Measurements from ENCODE around the gene RASL10B.

The RASL10B gene

GRCh38 chr17:35735036-35735805 lies 3.8 kb downstream of the RASL10B start:
- no peak for ATAC-seq
- TF ChIP-seq POU6F1 (CRISPR knock-in tag; IDR thresholded peaks at IDR 0.05; ENCODE audit: borderline replicate concordance, low read depth) (no peak), PATZ1 (CRISPR knock-in tag; IDR thresholded peaks at IDR 0.05; ENCODE audit: borderline replicate concordance) (no peak), BACH2 (CRISPR knock-in tag; IDR thresholded peaks at IDR 0.05; ENCODE audit: borderline replicate concordance) (no peak), TSHZ2 (CRISPR knock-in tag; IDR thresholded peaks at IDR 0.05) (no peak), ZC3H10 (CRISPR knock-in tag; IDR thresholded peaks at IDR 0.05) (no peak), TOX (CRISPR knock-in tag; IDR thresholded peaks at IDR 0.05; ENCODE audit: borderline replicate concordance) (no peak), GLIS3 (CRISPR knock-in tag; IDR thresholded peaks at IDR 0.05) (no peak), ZFP30 (CRISPR knock-in tag; IDR thresholded peaks at IDR 0.05) (no peak), CSRNP3 (CRISPR knock-in tag; IDR thresholded peaks at IDR 0.05) (no peak)

GRCh38 chr17:35736236-35736635 lies 4.8 kb downstream of the RASL10B start:
- TF ChIP-seq ZC3H10 (CRISPR knock-in tag; IDR thresholded peaks at IDR 0.05) (no peak), SNAI2 (CRISPR knock-in tag; IDR thresholded peaks at IDR 0.05) (no peak), ZNF565 (CRISPR knock-in tag; conservative IDR thresholded peaks at IDR 0.05; ENCODE audit: low read depth) (no peak)
- no peak for ATAC-seq

GRCh38 chr17:35738519-35739133 lies 7.2 kb downstream of the RASL10B start:
- ATAC-seq, result no peak
- TF ChIP-seq ZNF565 (CRISPR knock-in tag; conservative IDR thresholded peaks at IDR 0.05; ENCODE audit: low read depth) (no peak), BACH2 (CRISPR knock-in tag; IDR thresholded peaks at IDR 0.05; ENCODE audit: borderline replicate concordance) (no peak)

- ATAC-seq, result no peak
- TF ChIP-seq RARB (CRISPR knock-in tag; IDR thresholded peaks at IDR 0.05) (no peak), CSRNP3 (CRISPR knock-in tag; IDR thresholded peaks at IDR 0.05) (no peak), BACH2 (CRISPR knock-in tag; IDR thresholded peaks at IDR 0.05; ENCODE audit: borderline replicate concordance) (no peak), TSHZ2 (CRISPR knock-in tag; IDR thresholded peaks at IDR 0.05) (no peak), ZFP30 (CRISPR knock-in tag; IDR thresholded peaks at IDR 0.05) (no peak), ZFP3 (CRISPR knock-in tag; IDR thresholded peaks at IDR 0.05) (no peak), ZNF8 (CRISPR knock-in tag; IDR thresholded peaks at IDR 0.05) (no peak), ZNF70 (CRISPR knock-in tag; IDR thresholded peaks at IDR 0.05) (no peak), ISL1 (CRISPR knock-in tag; IDR thresholded peaks at IDR 0.05) (no peak), ARNTL (CRISPR knock-in tag; IDR thresholded peaks at IDR 0.05; ENCODE audit: borderline replicate concordance, low read depth) (no peak), ZC3H10 (CRISPR knock-in tag; IDR thresholded peaks at IDR 0.05) (no peak), CSDC2 (CRISPR knock-in tag; IDR thresholded peaks at IDR 0.05) (no peak), PPARA (CRISPR knock-in tag; IDR thresholded peaks at IDR 0.05; ENCODE audit: borderline replicate concordance) (no peak), TCF4 (CRISPR knock-in tag; IDR thresholded peaks at IDR 0.05; ENCODE audit: borderline replicate concordance) (no peak), POU6F1 (CRISPR knock-in tag; IDR thresholded peaks at IDR 0.05; ENCODE audit: borderline replicate concordance, low read depth) (no peak), SNAI2 (CRISPR knock-in tag; IDR thresholded peaks at IDR 0.05) (no peak)
Measured at GRCh38 chr17:35740216-35740615, 8.8 kb downstream of the RASL10B start.
